Naive thymus-derived CD8-positive, alpha-beta T cell (primary cell): ENCODE data around the gene OR13C2. TPM values are rescaled to one million over a fixed set of nuclear protein-coding genes. Genes with fewer than 3 reads are reported as not detected.

ENCODE experiments used
- ATAC-seq, 2 donors: fragments of 150-1000 bp; cut with Tn5 transposase in 1 of 2; sonication (Bioruptor Pico), chemical (Tn5 transposase) in 1 of 2; 1 replicate in 1 of 2; 2 replicates in 1 of 2; pipeline ENCODE4 v1.10.0; 2021; ENCODE audit warnings: mild to moderate bottlenecking in 2 of 2, moderate library complexity in 2 of 2
- POLR2A ChIA-PET: fragments of 350-600 bp; sonication (Branson Sonifier 250); formaldehyde crosslinking; loops from one replicate; lab custom pipeline; 2021; ENCODE audit warnings: antibody characterized with exemption; lab: Charles Lee
- DNase-seq, 10 donors: peaks; one replicate each; pipeline versions ENCODE4 v3.0.0 to v3.0.0-alpha.2; 2020 to 2022
- H3K27ac Mint-ChIP-seq, 10 donors: one replicate each; pipeline ENCODE4 v1.8.0; 2020 to 2022; ENCODE audit warnings: mild to moderate bottlenecking in 10 of 10, mixed read lengths in 10 of 10, moderate library complexity in 4 of 10, inconsistent platforms in 1 of 10
- H3K27me3 Mint-ChIP-seq, 5 donors: one replicate each; pipeline ENCODE4 v1.8.0; 2021 to 2022; ENCODE audit warnings: mixed read lengths in 5 of 5
- H3K36me3 Mint-ChIP-seq, 3 donors: one replicate each; pipeline ENCODE4 v1.8.0; 2020 to 2022; ENCODE audit warnings: mixed read lengths in 3 of 3, mild to moderate bottlenecking in 2 of 3, inconsistent platforms in 1 of 3
- H3K4me1 Mint-ChIP-seq, 4 donors: one replicate each; pipeline ENCODE4 v1.8.0; 2021 to 2022; ENCODE audit warnings: mixed read lengths in 4 of 4
- H3K4me3 Mint-ChIP-seq, 10 donors: one replicate each; pipeline ENCODE4 v1.8.0; 2020 to 2022; ENCODE audit warnings: mild to moderate bottlenecking in 10 of 10, mixed read lengths in 10 of 10, moderate library complexity in 6 of 10, inconsistent platforms in 1 of 10
- H3K9me3 Mint-ChIP-seq, 9 donors: one replicate each; pipeline ENCODE4 v1.8.0; 2020 to 2022; ENCODE audit warnings: mixed read lengths in 9 of 9, mild to moderate bottlenecking in 3 of 9, inconsistent platforms in 1 of 9, moderate library complexity in 1 of 9
- polyA plus RNA-seq, 3 donors: library from polyadenylated mRNA; unstranded; fragments of 300-500 nt; fragmentation: Illumina TruSeq; gene quantifications; one replicate each; pipeline ENCODE4 v1.2.3, GENCODE V29; 2021
- total RNA-seq, 8 experiments: library from RNA in 2 of 8; stranded (reverse) in 2 of 8; gene quantifications; one replicate each; pipeline ENCODE4 v1.2.3 and lab custom pipeline; 2021 to 2026

The OR13C2 gene
- total and polyA plus RNA-seq, 5 experiments from 2014 or later, result not detected

- no peak for DNase-seq
- POLR2A ChIA-PET, result no interaction called here
- ATAC-seq, result no peak
- H3K4me3 Mint-ChIP-seq, result no peak overlapping the region
- no peaks in the 10 kb centered on the region for H3K36me3 Mint-ChIP-seq
- no peaks in the 10 kb centered on the region for H3K4me1 Mint-ChIP-seq
- peaks cover 0 to 14% (median 2%) of the 10 kb centered on the region in 5 donors for H3K27me3 Mint-ChIP-seq
- peak overlapping the region in 1 of 10 donors; percentile 24 for H3K27ac Mint-ChIP-seq
- H3K9me3 Mint-ChIP-seq, result no peaks in the 10 kb centered on the region
Observed at GRCh38 chr9:104586496-104587180, 18.8 kb downstream of the OR13C2 start.

- H3K4me1 Mint-ChIP-seq, result no peaks in the 10 kb centered on the region
- no peak for DNase-seq
- H3K27me3 Mint-ChIP-seq, result peaks cover 0 to 22% (median 0%) of the 10 kb centered on the region in 5 donors
- POLR2A ChIA-PET, result no interaction called here
- H3K9me3 Mint-ChIP-seq, result no peaks in the 10 kb centered on the region
- H3K27ac Mint-ChIP-seq, result no peak overlapping the region
- ATAC-seq, result no peak
- no peak overlapping the region for H3K4me3 Mint-ChIP-seq
- no peaks in the 10 kb centered on the region for H3K36me3 Mint-ChIP-seq
Observed at GRCh38 chr9:104580562-104580961, 24.9 kb downstream of the OR13C2 start.

- H3K27ac Mint-ChIP-seq, result peak overlapping the region in 1 of 10 donors; percentile 58
- DNase-seq (no peak), ATAC-seq (no peak)
- peaks cover 0 to 19% (median 12%) of the 10 kb centered on the region in 9 donors for H3K9me3 Mint-ChIP-seq
- H3K4me3 Mint-ChIP-seq, result no peak overlapping the region
- H3K27me3 Mint-ChIP-seq, result peaks cover 0 to 22% (median 0%) of the 10 kb centered on the region in 5 donors
- H3K4me1 Mint-ChIP-seq, result no peaks in the 10 kb centered on the region
- peaks cover 0 to 4% (median 0%) of the 10 kb centered on the region in 3 donors for H3K36me3 Mint-ChIP-seq
- POLR2A ChIA-PET, result no interaction called here
Observed at GRCh38 chr9:104577263-104577662, 28.2 kb downstream of the OR13C2 start.

GRCh38 chr9:104575456-104575855 is 30.0 kb downstream of the OR13C2 start:
- H3K36me3 Mint-ChIP-seq, result peaks cover 0 to 4% (median 0%) of the 10 kb centered on the region in 3 donors
- H3K4me1 Mint-ChIP-seq, result no peaks in the 10 kb centered on the region
- ATAC-seq (no peak), DNase-seq (no peak)
- H3K4me3 Mint-ChIP-seq, result no peak overlapping the region
- POLR2A ChIA-PET, result no interaction called here
- H3K27ac Mint-ChIP-seq, result no peak overlapping the region
- peaks cover 0 to 32% (median 14%) of the 10 kb centered on the region in 9 donors for H3K9me3 Mint-ChIP-seq
- H3K27me3 Mint-ChIP-seq, result peaks cover 0 to 13% (median 0%) of the 10 kb centered on the region in 5 donors

GRCh38 chr9:104572612-104573011 is 32.8 kb downstream of the OR13C2 start:
- Mint-ChIP-seq H3K27ac (no peak overlapping the region), H3K4me3 (no peak overlapping the region), H3K4me1 (no peaks in the 10 kb centered on the region), H3K9me3 (peaks cover 0 to 32% (median 14%) of the 10 kb centered on the region in 9 donors), H3K27me3 (no peaks in the 10 kb centered on the region), H3K36me3 (peaks cover 0 to 11% (median 0%) of the 10 kb centered on the region in 3 donors)
- no peak for ATAC-seq
- DNase-seq, result no peak
- POLR2A ChIA-PET, result no interaction called here

GRCh38 chr9:104568868-104569267 is 36.6 kb downstream of the OR13C2 start, which contains the start of gene OR13C8:
OR13C8 (plus strand) TSS chr9:104569168; CDS start chr9:104569168, 0 bp downstream.
- Mint-ChIP-seq H3K27me3 (no peaks in the 10 kb centered on the region), H3K36me3 (peaks cover 0 to 11% (median 0%) of the 10 kb centered on the region in 3 donors), H3K27ac (peak within 1 kb of the TSS in 1 of 10 donors; percentile 7), H3K9me3 (peaks cover 0 to 29% (median 13%) of the 10 kb centered on the region in 9 donors), H3K4me1 (no peaks in the 10 kb centered on the region), H3K4me3 (no peak within 1 kb of the TSS)
- ATAC-seq (no peak), DNase-seq (no peak)
- POLR2A ChIA-PET, result no interaction called here

- no peak for DNase-seq
- POLR2A ChIA-PET, result no interaction called here
- H3K36me3 Mint-ChIP-seq, result peaks cover 0 to 2% (median 0%) of the 10 kb centered on the region in 3 donors
- no peak overlapping the region for H3K27ac Mint-ChIP-seq
- no peaks in the 10 kb centered on the region for H3K4me1 Mint-ChIP-seq
- no peak for ATAC-seq
- no peak overlapping the region for H3K4me3 Mint-ChIP-seq
- no peaks in the 10 kb centered on the region for H3K27me3 Mint-ChIP-seq
- peaks cover 0 to 8% (median under 1%) of the 10 kb centered on the region in 9 donors for H3K9me3 Mint-ChIP-seq
Observed at GRCh38 chr9:104564358-104564757, 41.1 kb downstream of the OR13C2 start.

GRCh38 chr9:104556830-104557634 is 48.4 kb downstream of the OR13C2 start:
- Mint-ChIP-seq H3K36me3 (no peaks in the 10 kb centered on the region), H3K4me1 (no peaks in the 10 kb centered on the region), H3K4me3 (no peak overlapping the region), H3K9me3 (peaks cover 2 to 27% (median 15%) of the 10 kb centered on the region in 9 donors), H3K27ac (no peak overlapping the region), H3K27me3 (peaks cover 0 to 4% (median 0%) of the 10 kb centered on the region in 5 donors)
- POLR2A ChIA-PET, result no interaction called here
- ATAC-seq (no peak), DNase-seq (no peak)

GRCh38 chr9:104555521-104555920 is 49.9 kb downstream of the OR13C2 start:
- no peak for ATAC-seq
- Mint-ChIP-seq H3K9me3 (peaks cover under 1 to 27% (median 15%) of the 10 kb centered on the region in 9 donors), H3K27me3 (peaks cover 0 to 4% (median 0%) of the 10 kb centered on the region in 5 donors), H3K27ac (no peak overlapping the region), H3K4me1 (no peaks in the 10 kb centered on the region), H3K36me3 (no peaks in the 10 kb centered on the region), H3K4me3 (no peak overlapping the region)
- no peak for DNase-seq
- POLR2A ChIA-PET, result no interaction called here

Other genes with a start within 250 kb of the OR13C2 start
- gene OR13F1, start 101.4 kb downstream of the OR13C2 start, total RNA-seq, result not detected
- not detected for gene OR13F1, start 101.4 kb downstream of the OR13C2 start, polyA plus RNA-seq
- not detected for gene OR13C4, start 78.4 kb downstream of the OR13C2 start, total RNA-seq
- not detected for gene OR13C4, start 78.4 kb downstream of the OR13C2 start, polyA plus RNA-seq
- not detected for gene OR13C3, start 68.8 kb downstream of the OR13C2 start, total RNA-seq
- gene OR13C3, start 68.8 kb downstream of the OR13C2 start, polyA plus RNA-seq, result not detected
- gene OR13C8, start 36.5 kb downstream of the OR13C2 start, total RNA-seq, result not detected
- not detected for gene OR13C8, start 36.5 kb downstream of the OR13C2 start, polyA plus RNA-seq
- gene OR13C5, start 6.2 kb downstream of the OR13C2 start, total RNA-seq, result not detected
- not detected for gene OR13C5, start 6.2 kb downstream of the OR13C2 start, polyA plus RNA-seq
- gene OR13C9, start 12.6 kb upstream of the OR13C2 start, total RNA-seq, result not detected
- gene OR13C9, start 12.6 kb upstream of the OR13C2 start, polyA plus RNA-seq, result not detected
- gene OR13D1, start 88.9 kb upstream of the OR13C2 start, total RNA-seq, result not detected
- gene OR13D1, start 88.9 kb upstream of the OR13C2 start, polyA plus RNA-seq, result not detected
- gene NIPSNAP3A, start 142.1 kb upstream of the OR13C2 start, total RNA-seq, result 10 to 100 TPM; 11.2 to 12.7 TPM
- 10 to 100 TPM; 15.6 to 17.8 (median 15.7) TPM for gene NIPSNAP3A, start 142.1 kb upstream of the OR13C2 start, polyA plus RNA-seq
- gene NIPSNAP3B, start 158.5 kb upstream of the OR13C2 start, total RNA-seq, result 1 to 10 TPM in 1 of 2 experiments, under 1 TPM in 1; 0.69 to 2.1 TPM
- 1 to 10 TPM in 2 of 3 donors, under 1 TPM in 1; 0.64 to 1.7 (median 1.5) TPM for gene NIPSNAP3B, start 158.5 kb upstream of the OR13C2 start, polyA plus RNA-seq